Brain microvascular endothelial cell (primary cell): Measurements from ENCODE around the gene SSU72.
A peak's percentile ranks its signal among the peaks of the same experiment; 100 is the strongest.

Experiments
- DNase-seq: peaks from one replicate; pipeline ENCODE4 v3.0.0-alpha.2; 2020
- H3K27ac ChIP-seq: fragments of 250-450 bp; sonication (Bioruptor Pico); 2 replicates; pipeline ENCODE4 v1.5.1; 2020; ENCODE audit warnings: mild to moderate bottlenecking, moderate library complexity
- H3K27me3 ChIP-seq: fragments of 250-450 bp; sonication (Bioruptor Pico); replicated peaks from 2 replicates; pipeline ENCODE4 v1.5.1; 2020; ENCODE audit warnings: mild to moderate bottlenecking
- H3K36me3 ChIP-seq: fragments of 250-450 bp; sonication (Bioruptor Pico); replicated peaks from 2 replicates; pipeline ENCODE4 v1.5.1; 2020; ENCODE audit warnings: mild to moderate bottlenecking
- H3K4me3 ChIP-seq: 2 replicates; pipeline ENCODE4 v1.5.1; 2011; ENCODE audit warnings: low read depth, mild to moderate bottlenecking, control low read depth, low read length, moderate library complexity
- CTCF ChIP-seq: IDR thresholded peaks from 2 replicates; pipeline ENCODE4 v1.5.1; 2011; ENCODE audit warnings: low read depth, mild to moderate bottlenecking, moderate library complexity, low read length, control low read depth, inconsistent platforms; ENCODE audit errors: missing control alignments
- in situ Hi-C: cut with HindIII; loops from 2 replicates; pipeline ENCODE4 v1.10.0; 2017; ENCODE audit warnings: low sequenced_read_pairs, low pct_ligation_motif_present

The SSU72 gene

DNA sequence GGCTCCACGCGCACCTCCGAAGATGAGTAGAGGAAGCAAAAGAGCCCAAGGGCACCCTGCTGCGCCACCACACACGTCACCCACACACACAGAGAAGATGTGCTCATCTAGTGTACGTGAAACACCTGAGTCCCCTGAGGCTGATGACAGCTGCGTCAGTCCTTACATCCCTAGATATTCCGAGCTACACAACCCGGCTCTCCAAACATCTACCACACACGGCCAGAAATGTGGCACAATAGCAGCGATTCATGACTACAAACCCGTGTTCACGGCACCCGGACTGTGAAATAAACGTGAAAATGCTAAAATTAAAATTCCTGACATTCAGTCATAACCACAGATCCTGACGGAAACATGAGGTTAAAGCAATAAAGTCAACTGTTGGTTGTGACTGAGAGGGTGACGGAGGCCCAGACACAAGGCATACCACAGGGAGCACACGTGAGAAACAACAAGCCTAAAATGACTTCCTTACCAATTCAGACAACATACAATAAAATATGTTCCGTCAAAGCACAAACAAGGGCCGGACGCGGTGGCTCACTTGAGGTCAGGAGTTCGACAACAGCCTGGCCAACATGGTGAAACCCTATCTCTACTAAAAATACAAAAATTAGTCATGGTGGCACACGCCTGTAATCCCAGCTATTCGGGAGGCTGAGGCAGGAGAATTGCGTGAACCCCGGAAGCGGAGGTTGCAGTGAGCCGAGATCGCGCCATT lies 7.3 kb downstream of the SSU72 start:
- peaks cover 20% of the 10 kb centered on the region for H3K36me3 ChIP-seq
- in situ Hi-C loops, result no loop called here

DNA sequence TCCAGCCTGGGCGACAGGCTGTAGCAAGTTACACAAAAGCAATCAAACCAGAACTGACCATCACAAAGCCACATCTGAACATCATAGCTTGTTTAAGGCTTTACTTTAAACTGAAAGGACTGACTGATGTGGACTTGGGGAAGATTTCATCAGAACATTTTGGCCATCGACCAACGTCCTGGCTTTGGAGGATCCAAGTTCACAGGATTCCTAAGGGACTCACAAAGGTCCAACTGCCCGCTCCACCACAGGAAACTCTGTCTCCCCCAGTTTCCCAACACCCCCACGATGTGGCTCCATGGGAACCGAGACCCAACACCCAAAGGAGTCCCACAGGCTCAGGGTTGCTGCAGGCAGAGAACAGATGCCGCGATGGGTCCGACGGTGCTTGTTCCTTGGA lies 9.3 kb downstream of the SSU72 start:
- in situ Hi-C loops, result no loop called here

More for the DNA sequence above, 7.3 kb downstream of the SSU72 start:
- H3K27ac ChIP-seq, result peak overlapping the region; percentile 72
- no peak overlapping the region for H3K4me3 ChIP-seq
- no peaks in the 10 kb centered on the region for H3K27me3 ChIP-seq
- TF ChIP-seq CTCF, result no peak
- peak; percentile 49 for DNase-seq

DNA sequence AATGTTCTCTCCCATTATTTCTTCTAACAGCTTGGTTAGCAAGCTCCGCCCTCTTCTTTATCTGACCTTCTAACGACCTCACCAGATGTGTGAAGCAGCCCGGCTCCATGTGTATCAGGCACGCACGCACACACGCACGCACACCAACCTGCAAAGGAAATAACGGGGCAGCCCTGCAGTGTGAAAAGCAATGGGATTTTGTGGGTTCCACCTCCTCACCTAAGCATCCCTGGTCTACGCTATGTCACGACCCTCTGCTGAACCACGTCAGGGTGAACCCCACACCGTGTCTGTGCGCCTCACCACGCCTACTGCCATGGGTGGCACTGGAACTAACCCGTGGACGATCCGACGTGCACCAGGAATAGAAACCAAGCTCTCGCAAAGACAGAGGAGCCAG lies 10.4 kb downstream of the SSU72 start:
- Histone ChIP-seq H3K27me3 (no peaks in the 10 kb centered on the region), H3K4me3 (no peak overlapping the region), H3K36me3 (peaks cover 38% of the 10 kb centered on the region), H3K27ac (no peak overlapping the region)
- TF ChIP-seq CTCF, result no peak
- in situ Hi-C loops, result no loop called here
- no peak for DNase-seq

More for the DNA sequence above, 9.3 kb downstream of the SSU72 start:
- no peak for DNase-seq
- TF ChIP-seq CTCF, result no peak
- Histone ChIP-seq H3K36me3 (peaks cover 33% of the 10 kb centered on the region), H3K27ac (no peak overlapping the region), H3K27me3 (no peaks in the 10 kb centered on the region), H3K4me3 (no peak overlapping the region)

- in situ Hi-C loops, result no loop called here
- H3K4me3 ChIP-seq, result no peak overlapping the region
- H3K36me3 ChIP-seq, result peaks cover 38% of the 10 kb centered on the region
Measured at GRCh38 chr1:1563688-1564087, 11.0 kb downstream of the SSU72 start.

DNA sequence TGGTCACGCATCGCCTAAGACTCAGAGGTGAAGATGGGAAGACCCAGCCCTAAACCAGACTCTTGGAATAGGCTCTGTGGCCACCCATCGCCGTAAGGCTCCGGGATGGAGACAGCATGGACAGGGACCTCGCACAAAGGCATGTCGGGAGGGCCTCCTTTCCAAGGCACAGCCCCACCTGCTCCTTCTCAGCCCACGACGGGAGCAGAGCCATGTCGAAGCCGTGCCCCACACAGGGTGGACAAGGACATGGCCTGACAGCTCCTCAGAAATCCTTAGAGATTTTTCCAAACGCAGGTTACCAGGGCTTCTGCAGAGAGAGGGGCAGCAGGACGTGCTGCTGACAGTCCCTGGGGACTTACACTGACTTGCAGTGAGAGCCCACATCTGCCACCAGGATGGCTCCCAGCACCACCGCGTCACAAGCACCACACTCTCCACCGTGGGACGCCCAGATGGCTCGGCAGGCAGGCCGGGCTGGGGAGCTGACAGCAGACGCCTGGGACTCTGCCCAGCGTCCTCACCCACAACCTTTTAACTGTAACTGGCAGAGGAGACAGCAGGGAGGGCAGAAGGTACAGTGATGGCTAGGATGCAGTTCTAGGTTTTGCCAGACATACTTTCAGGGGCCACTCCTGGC lies 12.0 kb downstream of the SSU72 start:
- Histone ChIP-seq H3K36me3 (peaks cover 38% of the 10 kb centered on the region), H3K4me3 (no peak overlapping the region), H3K27me3 (no peaks in the 10 kb centered on the region), H3K27ac (no peak overlapping the region)
- in situ Hi-C loops, result no loop called here
- no peak for TF ChIP-seq CTCF
- no peak for DNase-seq

More at GRCh38 chr1:1563688-1564087, 11.0 kb downstream of the SSU72 start:
- Histone ChIP-seq H3K27ac (no peak overlapping the region), H3K27me3 (no peaks in the 10 kb centered on the region)
- no peak for DNase-seq
- TF ChIP-seq CTCF, result no peak
